AG04449 (cell line): ENCODE data around the gene ANAPC2.

Experiments
- CTCF ChIA-PET: fragments of 350-600 bp; formaldehyde crosslinking; extraction: SDS; loops from one replicate; lab custom pipeline; 2021; ENCODE audit warnings: antibody characterized with exemption; lab: Yijun Ruan, JAX
- POLR2A ChIA-PET: fragments of 400-600, 350-600 bp; formaldehyde crosslinking; extraction: SDS; loops from one replicate; lab custom pipeline; 2020; ENCODE audit warnings: antibody characterized with exemption, inconsistent platforms; lab: Yijun Ruan, JAX
- DNase-seq: peaks from one replicate; pipeline ENCODE4 v3.0.0-alpha.2; 2010; ENCODE audit warnings: low read depth, low spot score
- H3K4me3 ChIP-seq: 2 replicates; pipeline ENCODE4 v1.5.1; 2011; ENCODE audit warnings: low read depth, mild to moderate bottlenecking, control low read depth, low read length
- TF ChIP-seq, protein P1 (sequence below): IDR thresholded peaks from one replicate; pipeline ENCODE4 v1.5.1; 2011; ENCODE audit warnings: mild to moderate bottlenecking, moderate library complexity, low read length, control low read depth, inconsistent platforms; ENCODE audit not compliant: insufficient read depth; ENCODE audit errors: missing control alignments

The ANAPC2 gene

GRCh38 chr9:137234758-137235423, 46.5 kb upstream of the ANAPC2 start:
- DNase-seq: no peak
- H3K4me3 ChIP-seq: no peak overlapping the region
- POLR2A ChIA-PET: interaction anchor here (1.0 kb wide), 1 partner anchor 12 kb away, joined by 3 read pairs; no protein-coding TSS in a partner anchor
- CTCF ChIA-PET: interaction anchor here (0.7 to 8.1 kb wide), 5 partner anchors 10 to 58 kb away, joined by 3 to 139 read pairs (median 4); partner anchors contain the start of genes CYSRT1, NDOR1, RNF208 and RNF224
- TF ChIP-seq, protein P1, sequence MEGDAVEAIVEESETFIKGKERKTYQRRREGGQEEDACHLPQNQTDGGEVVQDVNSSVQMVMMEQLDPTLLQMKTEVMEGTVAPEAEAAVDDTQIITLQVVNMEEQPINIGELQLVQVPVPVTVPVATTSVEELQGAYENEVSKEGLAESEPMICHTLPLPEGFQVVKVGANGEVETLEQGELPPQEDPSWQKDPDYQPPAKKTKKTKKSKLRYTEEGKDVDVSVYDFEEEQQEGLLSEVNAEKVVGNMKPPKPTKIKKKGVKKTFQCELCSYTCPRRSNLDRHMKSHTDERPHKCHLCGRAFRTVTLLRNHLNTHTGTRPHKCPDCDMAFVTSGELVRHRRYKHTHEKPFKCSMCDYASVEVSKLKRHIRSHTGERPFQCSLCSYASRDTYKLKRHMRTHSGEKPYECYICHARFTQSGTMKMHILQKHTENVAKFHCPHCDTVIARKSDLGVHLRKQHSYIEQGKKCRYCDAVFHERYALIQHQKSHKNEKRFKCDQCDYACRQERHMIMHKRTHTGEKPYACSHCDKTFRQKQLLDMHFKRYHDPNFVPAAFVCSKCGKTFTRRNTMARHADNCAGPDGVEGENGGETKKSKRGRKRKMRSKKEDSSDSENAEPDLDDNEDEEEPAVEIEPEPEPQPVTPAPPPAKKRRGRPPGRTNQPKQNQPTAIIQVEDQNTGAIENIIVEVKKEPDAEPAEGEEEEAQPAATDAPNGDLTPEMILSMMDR: no peak

GRCh38 chr9:137234055-137234697, 45.8 kb upstream of the ANAPC2 start:
- TF ChIP-seq, protein P1: no peak
- CTCF ChIA-PET: interaction anchor here (1.0 to 8.1 kb wide), 3 partner anchors 9 to 57 kb away, joined by 3 to 139 read pairs (median 6); partner anchors contain the start of genes CYSRT1, RNF208 and RNF224
- POLR2A ChIA-PET: interaction anchor here (1.0 kb wide), 1 partner anchor 11 kb away, joined by 3 read pairs; no protein-coding TSS in a partner anchor

DNA sequence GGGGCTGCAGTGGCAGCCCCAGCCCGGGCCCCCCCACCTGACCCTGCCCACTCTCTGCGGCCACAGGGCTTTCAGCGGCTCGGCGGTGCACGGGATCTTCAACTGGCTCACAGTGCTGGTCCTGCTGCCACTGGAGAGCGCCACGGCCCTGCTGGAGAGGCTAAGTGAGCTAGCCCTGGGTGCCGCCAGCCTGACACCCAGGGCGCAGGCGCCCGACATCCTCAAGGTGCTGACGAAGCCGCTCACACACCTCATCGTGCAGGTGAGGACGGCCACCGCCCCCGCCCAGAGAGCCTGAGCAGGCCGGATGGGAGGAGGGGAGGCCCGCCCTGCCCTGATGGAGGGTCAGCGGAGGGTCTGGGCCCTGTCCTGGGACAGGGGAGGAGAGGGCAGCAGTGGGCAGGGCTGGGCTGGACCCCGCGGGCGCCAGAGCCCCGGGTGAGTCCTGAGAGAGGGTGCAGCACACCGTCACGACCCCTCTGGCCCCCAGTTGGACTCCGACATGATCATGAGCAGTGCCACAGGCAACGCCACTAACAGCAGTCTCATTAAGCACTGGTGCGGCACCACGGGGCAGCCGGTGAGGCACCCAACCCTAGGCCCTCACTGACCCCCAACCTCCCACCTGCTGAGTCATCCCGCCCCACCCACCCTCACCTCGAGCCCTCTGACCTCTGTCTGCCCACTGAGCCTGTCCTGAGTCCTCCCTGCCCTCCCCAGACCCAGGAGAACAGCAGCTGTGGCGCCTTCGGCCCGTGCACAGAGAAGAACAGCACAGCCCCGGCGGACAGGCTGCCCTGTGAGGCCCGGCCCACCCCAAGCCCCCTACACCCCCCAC, 45.0 kb upstream of the ANAPC2 start:
- TF ChIP-seq, protein P1: no peak
- no peak for DNase-seq
- CTCF ChIA-PET: interaction anchor here (8.1 kb wide), 1 partner anchor 8 kb away, joined by 139 read pairs; the partner anchor contains the start of genes CYSRT1, RNF208 and RNF224
- H3K4me3 ChIP-seq: no peak overlapping the region
- POLR2A ChIA-PET: no interaction called here

More at GRCh38 chr9:137234055-137234697, 45.8 kb upstream of the ANAPC2 start:
- no peak overlapping the region for H3K4me3 ChIP-seq
- DNase-seq: no peak

DNA sequence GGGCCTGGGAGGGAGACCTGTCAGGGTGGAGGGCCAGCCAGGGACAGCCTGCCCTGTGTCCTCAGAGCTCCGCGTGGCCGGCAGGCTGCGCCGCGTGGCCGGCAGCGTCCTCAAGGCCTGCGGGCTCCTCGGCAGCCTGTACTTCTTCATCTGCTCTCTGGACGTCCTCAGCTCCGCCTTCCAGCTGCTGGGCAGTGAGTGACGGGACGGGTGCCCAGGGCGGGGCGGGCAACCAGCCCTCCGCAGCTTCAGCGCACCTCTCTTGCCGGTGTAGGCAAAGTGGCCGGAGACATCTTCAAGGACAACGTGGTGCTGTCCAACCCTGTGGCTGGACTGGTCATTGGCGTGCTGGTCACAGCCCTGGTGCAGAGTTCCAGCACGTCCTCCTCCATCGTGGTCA, 44.1 kb upstream of the ANAPC2 start:
- no peak for DNase-seq
- H3K4me3 ChIP-seq: no peak overlapping the region
- POLR2A ChIA-PET: interaction anchor here (0.6 kb wide), 1 partner anchor 174 kb away, joined by 3 read pairs; no protein-coding TSS in a partner anchor
- TF ChIP-seq, protein P1: no peak
- CTCF ChIA-PET: interaction anchor here (1.5 kb wide), 1 partner anchor 186 kb away, joined by 3 read pairs; no protein-coding TSS in a partner anchor

GRCh38 chr9:137232101-137232500, 43.7 kb upstream of the ANAPC2 start:
- no peak overlapping the region for H3K4me3 ChIP-seq
- ChIA-PET CTCF (interaction anchor here (1.5 kb wide), 1 partner anchor 185 kb away, joined by 3 read pairs; no protein-coding TSS in a partner anchor), POLR2A (no interaction called here)
- no peak for DNase-seq
- TF ChIP-seq, protein P1: no peak
